22Rv1 (cell line): ENCODE measurements around the gene GLB1L3.

ENCODE experiments used
- CTCF ChIP-seq: fragments of 450-650 bp; IDR thresholded peaks from 2 replicates; pipeline ENCODE4 v1.5.1; 2017; ENCODE audit warnings: mild to moderate bottlenecking
- ZFX ChIP-seq: fragments of 450-650 bp; IDR thresholded peaks from 2 replicates; pipeline ENCODE4 v1.6.1; 2017; ENCODE audit warnings: antibody characterized with exemption, borderline replicate concordance

- TF ChIP-seq CTCF: no peak
- TF ChIP-seq ZFX: no peak
Observed at GRCh38 chr11:134258577-134258976, 17.6 kb upstream of the GLB1L3 start.
